HepG2 (cell line): ENCODE results near the gene GLB1L. TPM values are rescaled to one million over a fixed set of nuclear protein-coding genes. Genes with fewer than 3 reads are reported as not detected.

Source experiments
- AHR ChIP-seq: IDR thresholded peaks from 2 replicates; pipeline ENCODE4 v1.6.1; 2018; ENCODE audit warnings: missing genetic modification reagents, missing compliant biosample characterization
- ARNT ChIP-seq: fragments of 450-650 bp; IDR thresholded peaks from 2 replicates; pipeline ENCODE4 v1.6.1; 2017
- BRD4 ChIP-seq: sonication (generic); formaldehyde crosslinking; IDR thresholded peaks from 2 replicates; pipeline ENCODE4 v1.4.0; 2020; ENCODE audit warnings: missing genetic modification reagents
- EZH2 ChIP-seq: conservative IDR thresholded peaks from 2 replicates; pipeline ENCODE4 v1.6.1; 2012; ENCODE audit warnings: mild to moderate bottlenecking, low read depth, low read length, moderate library complexity
- HDAC1 ChIP-seq: sonication (generic); formaldehyde crosslinking; IDR thresholded peaks from 2 replicates; pipeline ENCODE4 v1.5.1; 2020; ENCODE audit warnings: mild to moderate bottlenecking, missing genetic modification reagents
- IRX3 ChIP-seq: sonication (generic); formaldehyde crosslinking; IDR thresholded peaks from 2 replicates; pipeline ENCODE4 v1.8.1; 2023; ENCODE audit warnings: mild to moderate bottlenecking, low read depth, missing genetic modification reagents, borderline replicate concordance
- KDM2A ChIP-seq: sonication (generic); formaldehyde crosslinking; IDR thresholded peaks from 2 replicates; pipeline ENCODE4 v1.4.0; 2020; ENCODE audit warnings: low read depth, missing genetic modification reagents, borderline replicate concordance
- KDM3A ChIP-seq: IDR thresholded peaks from 2 replicates; pipeline ENCODE4 v1.6.1; 2018; ENCODE audit warnings: low read depth, missing compliant biosample characterization
- KDM5B ChIP-seq: sonication (generic); formaldehyde crosslinking; IDR thresholded peaks from 2 replicates; pipeline ENCODE4 v1.4.0; 2020; ENCODE audit warnings: missing genetic modification reagents, mild to moderate bottlenecking, borderline replicate concordance
- KMT2A ChIP-seq: sonication (generic); formaldehyde crosslinking; IDR thresholded peaks from 2 replicates; pipeline ENCODE4 v1.4.0; 2020; ENCODE audit warnings: missing genetic modification reagents
- PRMT3 ChIP-seq: sonication (generic); formaldehyde crosslinking; IDR thresholded peaks from 2 replicates; pipeline ENCODE4 v1.8.1; 2022; ENCODE audit warnings: low read depth, mild to moderate bottlenecking, moderate library complexity, missing genetic modification reagents, borderline replicate concordance
- TAF1 ChIP-seq: sonication (generic); formaldehyde crosslinking; IDR thresholded peaks from 2 replicates; pipeline ENCODE4 v1.4.0; 2020; ENCODE audit warnings: missing genetic modification reagents
- TGIF2 ChIP-seq: IDR thresholded peaks from 2 replicates; pipeline ENCODE4 v1.6.1; 2016; ENCODE audit warnings: control low read depth, missing compliant biosample characterization
- ZBTB3 ChIP-seq: sonication (generic); formaldehyde crosslinking; IDR thresholded peaks from 2 replicates; pipeline ENCODE4 v1.4.0; 2020; ENCODE audit warnings: low read depth, mild to moderate bottlenecking, moderate library complexity, missing genetic modification reagents, borderline replicate concordance
- ZBTB42 ChIP-seq: sonication (generic); formaldehyde crosslinking; IDR thresholded peaks from 2 replicates; pipeline ENCODE4 v1.5.0; 2020; ENCODE audit warnings: mild to moderate bottlenecking, missing genetic modification reagents
- ZKSCAN8 ChIP-seq: IDR thresholded peaks from 2 replicates; pipeline ENCODE4 v1.6.1; 2016; ENCODE audit warnings: borderline replicate concordance, missing genetic modification reagents, missing compliant biosample characterization
- ZNF136 ChIP-seq: sonication (generic); formaldehyde crosslinking; IDR thresholded peaks from 2 replicates; pipeline ENCODE4 v1.8.1; 2022; ENCODE audit warnings: low read depth, mild to moderate bottlenecking, moderate library complexity, missing genetic modification reagents
- ZNF224 ChIP-seq: sonication (generic); formaldehyde crosslinking; IDR thresholded peaks from 2 replicates; pipeline ENCODE4 v1.5.0; 2020; ENCODE audit warnings: mild to moderate bottlenecking, missing genetic modification reagents
- ZNF354B ChIP-seq: sonication (generic); formaldehyde crosslinking; IDR thresholded peaks from 2 replicates; pipeline ENCODE4 v1.8.0; 2022; ENCODE audit warnings: mild to moderate bottlenecking, missing genetic modification reagents
- ZNF556 ChIP-seq: sonication (generic); formaldehyde crosslinking; IDR thresholded peaks from 2 replicates; pipeline ENCODE4 v1.4.0; 2020; ENCODE audit warnings: mild to moderate bottlenecking, missing genetic modification reagents, borderline replicate concordance
- ZNF572 ChIP-seq: sonication (generic); formaldehyde crosslinking; IDR thresholded peaks from 2 replicates; pipeline ENCODE4 v1.5.1; 2020; ENCODE audit warnings: mild to moderate bottlenecking, missing genetic modification reagents
- ZNF614 ChIP-seq: IDR thresholded peaks from 2 replicates; pipeline ENCODE4 v1.6.1; 2018; ENCODE audit warnings: missing biosample characterization, missing genetic modification reagents, inconsistent platforms, borderline replicate concordance
- ZNF709 ChIP-seq: sonication (generic); formaldehyde crosslinking; IDR thresholded peaks from 2 replicates; pipeline ENCODE4 v1.5.0; 2020; ENCODE audit warnings: mild to moderate bottlenecking, missing genetic modification reagents
- ZNF777 ChIP-seq: sonication (generic); formaldehyde crosslinking; IDR thresholded peaks from 2 replicates; pipeline ENCODE4 v1.4.0; 2020; ENCODE audit warnings: missing genetic modification reagents
- polyA plus RNA-seq, 8 experiments: library from polyadenylated mRNA; depleted of rRNA in 3 of 8; stranded (reverse) in 7 of 8; unstranded in 1 of 8; fragments of >200 nt; fragmentation: Illumina TruSeq in 4 of 8; extraction: Trizol in 4 of 8; gene quantifications; 2 replicates each; pipeline versions ENCODE4 v1.2.1 to v1.2.3, GENCODE V29; 2011 to 2016; ENCODE audit warnings: low read depth in 4 of 8, missing spikeins in 1 of 8, mixed read lengths in 1 of 8; ENCODE audit not compliant: insufficient read depth in 1 of 8
- total RNA-seq, 5 experiments: library from RNA; depleted of rRNA; stranded (reverse); fragments of >200 nt; fragmentation: Illumina TruSeq; extraction: Trizol; gene quantifications; 2 replicates each; pipeline ENCODE4 v1.2.3, GENCODE V29; 2016; ENCODE audit warnings: low read depth in 1 of 5
- TF ChIP-seq, protein P1 (sequence below): IDR thresholded peaks from 2 replicates; pipeline ENCODE4 v1.6.1; 2016; ENCODE audit warnings: missing compliant biosample characterization, missing genetic modification reagents, borderline replicate concordance
- TF ChIP-seq, protein P2 (sequence below): sonication (generic); formaldehyde crosslinking; IDR thresholded peaks from 2 replicates; pipeline ENCODE4 v1.4.0; 2020; ENCODE audit warnings: missing genetic modification reagents, borderline replicate concordance
- TF ChIP-seq, protein P3 (sequence below), 2 experiments: sonication (generic) in 1 of 2; formaldehyde crosslinking in 1 of 2; IDR thresholded peaks; 2 replicates each; pipeline versions ENCODE4 v1.4.0 to v1.6.1; 2018 to 2020; ENCODE audit warnings: missing genetic modification reagents in 2 of 2, borderline replicate concordance in 1 of 2, low read depth in 1 of 2, mild to moderate bottlenecking in 1 of 2, missing biosample characterization in 1 of 2

The GLB1L gene
- total and polyA plus RNA-seq, 2 of the 13 experiments (the other 11 are each of a cell fraction or from before 2014, with no cell fraction given), result 6.8 to 7.3 TPM

DNA sequence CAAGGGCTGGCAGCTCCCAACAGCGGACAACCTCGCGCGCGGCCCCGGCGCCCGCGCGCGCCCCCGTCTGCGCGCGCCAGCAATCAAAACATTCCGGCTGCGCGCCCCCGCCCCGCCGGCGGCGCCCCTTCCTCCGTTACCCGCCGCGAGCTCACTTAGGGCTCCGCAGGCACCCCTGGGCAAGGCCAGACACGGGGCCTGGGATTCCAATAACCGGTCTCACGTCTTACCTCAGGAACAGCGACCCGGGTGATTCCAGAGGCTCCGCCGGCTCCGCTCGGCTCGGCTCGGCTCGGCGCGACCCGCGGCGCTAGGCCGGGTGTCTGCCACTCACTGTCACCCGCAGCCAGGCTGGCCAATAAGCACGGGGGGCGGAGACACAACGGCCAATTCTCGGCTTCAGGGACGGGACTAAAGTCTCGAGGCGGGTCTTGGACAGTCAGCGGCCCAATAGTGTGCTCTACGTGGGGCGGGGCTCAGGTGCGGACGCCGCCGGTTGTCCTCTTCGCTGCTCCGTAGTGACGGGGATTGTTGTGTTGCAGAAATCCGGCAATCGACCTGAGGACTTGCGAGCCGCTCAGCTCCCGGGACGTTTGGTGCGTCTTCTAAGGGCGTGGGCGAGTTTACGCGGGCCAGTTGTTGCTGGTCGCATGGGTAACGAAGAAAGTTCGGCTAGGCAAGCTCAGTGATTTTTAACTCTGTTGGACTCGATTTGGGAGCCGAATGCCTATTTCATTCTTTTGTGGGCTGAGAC is 15.8 kb downstream of the GLB1L start, which contains the start of the genes ANKZF1 and ATG9A (continued):
- TF ChIP-seq, protein P1, sequence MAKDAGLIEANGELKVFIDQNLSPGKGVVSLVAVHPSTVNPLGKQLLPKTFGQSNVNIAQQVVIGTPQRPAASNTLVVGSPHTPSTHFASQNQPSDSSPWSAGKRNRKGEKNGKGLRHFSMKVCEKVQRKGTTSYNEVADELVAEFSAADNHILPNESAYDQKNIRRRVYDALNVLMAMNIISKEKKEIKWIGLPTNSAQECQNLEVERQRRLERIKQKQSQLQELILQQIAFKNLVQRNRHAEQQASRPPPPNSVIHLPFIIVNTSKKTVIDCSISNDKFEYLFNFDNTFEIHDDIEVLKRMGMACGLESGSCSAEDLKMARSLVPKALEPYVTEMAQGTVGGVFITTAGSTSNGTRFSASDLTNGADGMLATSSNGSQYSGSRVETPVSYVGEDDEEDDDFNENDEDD (CRISPR knock-in tag), result no peak
- TF ChIP-seq KMT2A (peak; percentile 83), ZNF136 (peak; percentile 28; the same call in 1 of the 2 replicates), AHR (peak; percentile 76; the same call in 1 of the 2 replicates), ZNF614 (CRISPR knock-in tag) (peak; percentile 43; the same call in 1 of the 2 replicates), ZNF224 (CRISPR knock-in tag) (peak; percentile 70; the same call in 1 of the 2 replicates), ZKSCAN8 (peak; percentile 34; the same call in 1 of the 2 replicates), ZNF354B (CRISPR knock-in tag) (no peak), ZNF777 (no peak; the same call in none of the 2 replicates), TGIF2 (peak; percentile 96), ZBTB42 (CRISPR knock-in tag) (peak; percentile 81; the same call in 1 of the 2 replicates), ZNF556 (CRISPR knock-in tag) (peak; percentile 17; the same call in 1 of the 2 replicates), EZH2 (no peak), PRMT3 (CRISPR knock-in tag) (no peak), HDAC1 (CRISPR knock-in tag) (peak; percentile 98), BRD4 (CRISPR knock-in tag) (no peak), ZBTB3 (CRISPR knock-in tag) (0 out of 2 replicates have a peak, but pooled peaks have one; percentile 59), ZNF709 (CRISPR knock-in tag) (peak; percentile 56; the same call in 1 of the 2 replicates), ARNT (no peak), KDM2A (CRISPR knock-in tag) (peak; percentile 91), IRX3 (CRISPR knock-in tag) (no peak), KDM5B (CRISPR knock-in tag) (peak; percentile 71), TAF1 (peak; percentile 91), KDM3A (CRISPR knock-in tag) (0 out of 2 replicates have a peak, but pooled peaks have one; percentile 63), ZNF572 (CRISPR knock-in tag) (0 out of 2 replicates have a peak, but pooled peaks have one; percentile 35)
- TF ChIP-seq, protein P2, sequence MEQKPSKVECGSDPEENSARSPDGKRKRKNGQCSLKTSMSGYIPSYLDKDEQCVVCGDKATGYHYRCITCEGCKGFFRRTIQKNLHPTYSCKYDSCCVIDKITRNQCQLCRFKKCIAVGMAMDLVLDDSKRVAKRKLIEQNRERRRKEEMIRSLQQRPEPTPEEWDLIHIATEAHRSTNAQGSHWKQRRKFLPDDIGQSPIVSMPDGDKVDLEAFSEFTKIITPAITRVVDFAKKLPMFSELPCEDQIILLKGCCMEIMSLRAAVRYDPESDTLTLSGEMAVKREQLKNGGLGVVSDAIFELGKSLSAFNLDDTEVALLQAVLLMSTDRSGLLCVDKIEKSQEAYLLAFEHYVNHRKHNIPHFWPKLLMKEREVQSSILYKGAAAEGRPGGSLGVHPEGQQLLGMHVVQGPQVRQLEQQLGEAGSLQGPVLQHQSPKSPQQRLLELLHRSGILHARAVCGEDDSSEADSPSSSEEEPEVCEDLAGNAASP (CRISPR knock-in tag), result no peak
- TF ChIP-seq, protein P3, sequence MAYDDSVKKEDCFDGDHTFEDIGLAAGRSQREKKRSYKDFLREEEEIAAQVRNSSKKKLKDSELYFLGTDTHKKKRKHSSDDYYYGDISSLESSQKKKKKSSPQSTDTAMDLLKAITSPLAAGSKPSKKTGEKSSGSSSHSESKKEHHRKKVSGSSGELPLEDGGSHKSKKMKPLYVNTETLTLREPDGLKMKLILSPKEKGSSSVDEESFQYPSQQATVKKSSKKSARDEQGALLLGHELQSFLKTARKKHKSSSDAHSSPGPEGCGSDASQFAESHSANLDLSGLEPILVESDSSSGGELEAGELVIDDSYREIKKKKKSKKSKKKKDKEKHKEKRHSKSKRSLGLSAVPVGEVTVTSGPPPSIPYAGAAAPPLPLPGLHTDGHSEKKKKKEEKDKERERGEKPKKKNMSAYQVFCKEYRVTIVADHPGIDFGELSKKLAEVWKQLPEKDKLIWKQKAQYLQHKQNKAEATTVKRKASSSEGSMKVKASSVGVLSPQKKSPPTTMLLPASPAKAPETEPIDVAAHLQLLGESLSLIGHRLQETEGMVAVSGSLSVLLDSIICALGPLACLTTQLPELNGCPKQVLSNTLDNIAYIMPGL (CRISPR knock-in tag; IDR thresholded peaks at IDR 0.05; ENCODE audit: borderline replicate concordance in 1 of 2, low read depth in 1 of 2), result peak; percentile 75; a peak in 3 of 4 replicates
